HG02759 (cell line): ENCODE results near the gene CDH13.

Source experiments
- ATAC-seq: cut with Tn5 transposase; IDR thresholded peaks from one replicate; pipeline ENCODE4 v1.9.1; 2021; ENCODE audit warnings: mild to moderate bottlenecking, moderate library complexity; ENCODE audit not compliant: unreplicated experiment

CDH13 gene

DNA sequence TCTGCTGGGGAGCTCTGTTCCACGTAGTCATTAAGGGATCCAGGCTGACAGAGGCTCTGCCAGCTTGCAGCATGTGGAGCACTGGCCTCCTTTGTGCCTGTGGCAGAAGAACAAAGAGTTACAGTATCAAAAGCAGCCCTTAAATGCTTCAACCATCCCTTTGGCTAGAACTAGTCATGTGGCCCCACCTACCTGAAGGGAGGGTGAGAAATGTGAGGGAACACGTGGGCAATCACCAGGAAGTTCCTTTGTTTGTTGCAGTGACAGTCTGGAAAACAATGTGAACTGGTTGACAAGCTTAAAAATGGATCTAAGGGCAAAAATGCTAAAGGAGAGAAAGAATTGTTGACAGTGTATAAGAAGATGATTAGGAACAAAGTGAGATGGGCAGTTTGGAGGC is 890.6 kb downstream of the CDH13 start:
- no peak for ATAC-seq

- ATAC-seq, result no peak
Measured at GRCh38 chr16:83520596-83520995, 893.8 kb downstream of the CDH13 start.

DNA sequence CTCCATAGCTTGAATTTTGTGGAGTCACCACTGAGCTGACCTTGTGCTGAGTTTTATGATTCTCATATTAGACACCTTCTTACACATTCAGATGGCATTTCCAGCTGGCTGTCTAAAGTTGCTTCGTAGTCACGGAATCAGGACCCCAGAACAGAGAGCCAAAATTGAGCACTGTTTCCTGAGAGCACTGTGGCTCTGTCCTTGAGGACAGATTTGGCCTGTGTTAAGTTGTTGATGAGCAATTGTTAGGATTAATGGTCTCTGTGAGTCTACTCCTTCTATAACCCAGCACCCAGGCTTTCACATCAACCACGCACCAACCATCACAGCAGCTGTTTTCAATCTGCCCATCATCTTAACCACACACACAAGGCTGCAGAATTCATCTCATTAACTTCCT is 903.5 kb downstream of the CDH13 start:
- ATAC-seq, result no peak

- ATAC-seq, result no peak
Measured at GRCh38 chr16:83532634-83533033, 905.9 kb downstream of the CDH13 start.

GRCh38 chr16:83533193-83533592 is 906.4 kb downstream of the CDH13 start:
- no peak for ATAC-seq

- ATAC-seq, result no peak
Measured at GRCh38 chr16:83538707-83539106, 911.9 kb downstream of the CDH13 start.

GRCh38 chr16:83539736-83540490 is 913.1 kb downstream of the CDH13 start:
- no peak for ATAC-seq

- ATAC-seq, result no peak
Measured at GRCh38 chr16:83541231-83541630, 914.5 kb downstream of the CDH13 start.

DNA sequence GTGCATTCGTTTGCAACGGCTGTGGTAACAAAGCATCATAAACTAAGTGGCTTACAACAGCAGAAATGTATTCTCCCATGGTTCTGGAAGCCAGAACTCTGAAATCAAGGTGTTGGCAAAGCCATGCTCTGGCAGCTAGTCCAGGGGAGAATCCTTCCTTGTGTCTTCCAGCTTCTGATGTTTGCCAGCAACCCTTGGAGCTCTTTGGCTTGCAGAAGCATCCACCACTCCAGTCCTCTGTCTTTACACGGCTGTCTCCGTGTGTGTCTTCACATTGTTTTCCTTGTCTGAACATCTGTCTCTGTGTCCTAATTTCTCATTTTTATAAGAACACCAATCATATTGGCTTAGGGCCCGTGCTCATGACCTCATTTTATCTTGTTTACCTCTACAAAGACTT is 915.7 kb downstream of the CDH13 start:
- no peak for ATAC-seq

DNA sequence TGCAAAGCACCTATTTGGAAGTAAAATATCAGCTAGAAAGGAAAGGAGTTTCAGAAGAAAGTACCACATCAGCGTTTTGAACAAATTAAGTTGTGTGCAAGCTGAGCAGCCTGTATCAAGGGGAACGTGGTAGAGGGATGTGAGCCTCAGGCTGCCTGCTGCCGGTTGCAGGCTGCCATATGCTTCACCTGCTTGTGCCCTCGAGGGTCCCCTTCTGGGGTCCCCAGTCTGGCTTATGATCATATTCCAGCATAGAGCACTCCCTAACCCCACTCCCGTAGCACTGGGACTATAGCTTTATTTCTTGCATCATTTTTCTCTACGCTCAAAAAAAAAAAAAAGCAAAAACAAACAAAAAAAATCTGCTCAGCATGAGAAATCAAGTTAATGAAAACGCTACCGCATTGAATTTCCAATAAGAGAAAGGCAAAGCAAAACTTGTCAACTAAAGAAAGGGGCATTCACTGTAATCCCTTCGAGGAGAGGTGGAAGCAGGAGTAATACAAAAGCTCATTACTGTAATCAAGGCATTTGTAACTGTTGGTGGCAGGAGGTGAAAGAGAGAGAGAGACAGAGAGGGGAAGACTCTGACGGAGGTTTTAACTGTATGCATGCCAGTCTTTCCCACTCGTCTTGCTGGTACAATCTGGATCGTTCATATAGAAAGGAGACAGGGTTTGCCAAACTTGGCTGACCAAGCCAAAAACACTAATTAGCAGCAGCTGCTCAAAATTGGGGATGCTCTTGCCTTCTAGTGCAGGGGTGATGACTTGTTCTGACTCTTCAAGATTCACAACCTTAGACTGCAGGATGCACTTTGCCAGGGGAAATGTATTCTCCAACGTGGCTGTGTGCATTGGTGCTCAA is 922.8 kb downstream of the CDH13 start:
- no peak for ATAC-seq

GRCh38 chr16:83550183-83550569 is 923.4 kb downstream of the CDH13 start:
- no peak for ATAC-seq

- no peak for ATAC-seq
Measured at GRCh38 chr16:83552228-83552627, 925.5 kb downstream of the CDH13 start.

DNA sequence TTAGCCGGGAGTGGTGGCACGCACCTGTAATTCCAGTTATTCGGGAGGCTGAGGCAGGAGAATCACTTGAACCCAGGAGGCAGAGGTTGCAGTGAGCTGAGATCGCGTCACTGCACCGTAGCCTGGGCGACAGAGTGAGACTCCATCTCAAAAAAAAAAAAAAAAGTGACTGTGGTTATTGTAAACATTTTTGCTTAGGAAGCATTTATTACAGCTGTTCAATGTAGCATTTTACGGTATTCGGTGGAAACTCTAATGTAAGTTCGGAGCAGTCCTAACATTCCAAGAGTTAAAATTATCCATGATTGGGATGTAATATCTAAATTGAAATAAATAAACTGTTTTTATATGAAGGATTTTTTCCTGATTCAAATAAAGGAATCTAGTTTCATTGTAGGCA is 926.2 kb downstream of the CDH13 start:
- no peak for ATAC-seq

GRCh38 chr16:83554096-83554495 is 927.3 kb downstream of the CDH13 start:
- ATAC-seq, result no peak

DNA sequence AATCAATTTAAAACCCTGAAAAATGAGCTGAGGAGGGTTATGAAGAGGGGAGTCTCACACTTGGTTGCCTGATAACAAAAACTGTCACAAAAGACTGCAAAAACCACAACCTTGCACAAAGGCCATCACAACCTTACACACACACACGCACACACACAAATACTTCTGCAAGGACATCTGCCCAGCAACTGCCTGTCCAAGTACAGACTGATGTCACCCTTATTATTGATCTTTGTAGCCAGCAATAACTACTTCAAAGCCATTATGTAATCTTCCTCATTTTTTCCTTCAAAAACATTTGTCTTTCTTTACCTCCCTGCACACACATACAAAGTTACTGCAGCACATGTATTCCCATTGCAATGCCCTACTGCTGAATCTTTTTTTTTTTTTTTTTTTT is 927.8 kb downstream of the CDH13 start:
- ATAC-seq, result no peak

DNA sequence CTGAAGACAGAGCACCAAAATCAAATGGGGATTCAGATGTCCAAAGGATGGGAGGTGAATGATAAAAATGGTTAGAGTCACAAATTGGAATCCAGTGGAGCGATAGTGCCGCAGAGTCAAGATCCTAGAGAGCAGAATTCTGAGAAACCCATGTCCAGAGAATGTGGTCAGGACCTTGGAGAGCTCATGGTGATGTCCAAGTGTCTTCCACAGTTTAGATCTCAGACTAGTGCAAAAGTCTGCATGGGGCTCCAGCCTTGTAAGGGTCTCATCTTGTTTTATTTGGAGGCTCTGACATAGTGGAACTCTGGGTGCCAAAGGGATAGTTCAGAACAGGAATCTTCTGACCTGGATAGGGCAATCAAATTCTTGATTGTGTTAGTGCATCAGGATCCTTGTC is 935.1 kb downstream of the CDH13 start:
- ATAC-seq, result no peak

DNA sequence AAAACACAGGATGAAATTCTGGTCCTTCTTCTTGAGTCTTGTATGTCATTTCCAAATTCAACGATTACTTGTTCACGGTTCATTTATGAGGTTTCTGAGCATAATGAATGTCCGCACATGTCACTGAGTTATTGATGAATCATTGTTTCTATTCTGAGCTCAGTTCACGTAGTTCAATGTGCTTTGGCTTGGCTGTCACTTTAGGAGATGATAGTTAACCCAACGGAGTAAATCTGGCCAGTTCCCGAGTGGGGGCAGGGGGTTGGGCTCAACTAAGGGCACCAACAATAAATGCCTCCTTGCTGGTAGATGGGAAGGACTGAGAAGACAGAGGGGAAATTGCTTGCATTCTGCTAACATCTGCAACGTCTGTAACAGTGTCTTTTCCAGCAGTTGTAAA is 941.6 kb downstream of the CDH13 start:
- ATAC-seq, result no peak

DNA sequence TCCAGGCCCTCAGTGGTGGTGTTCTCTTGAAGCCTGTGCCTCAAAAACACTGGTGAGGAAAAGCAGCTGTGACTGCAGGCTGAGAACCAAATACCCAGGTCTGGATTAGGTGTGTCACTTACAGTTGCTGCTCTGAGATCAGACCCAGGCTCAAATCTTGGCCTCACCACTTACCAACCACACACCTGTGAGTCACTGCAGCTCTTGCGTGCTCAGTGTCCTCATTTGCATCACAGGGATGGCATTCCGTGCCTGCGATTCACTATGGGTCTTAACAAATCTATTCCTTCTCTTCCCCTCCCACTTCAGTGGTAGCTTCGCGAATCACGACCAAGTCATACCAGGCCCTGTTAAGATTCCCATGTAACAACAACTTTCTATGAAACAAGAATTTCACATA is 947.6 kb downstream of the CDH13 start:
- ATAC-seq, result no peak

- ATAC-seq, result no peak
Measured at GRCh38 chr16:83577078-83577745, 950.4 kb downstream of the CDH13 start.

DNA sequence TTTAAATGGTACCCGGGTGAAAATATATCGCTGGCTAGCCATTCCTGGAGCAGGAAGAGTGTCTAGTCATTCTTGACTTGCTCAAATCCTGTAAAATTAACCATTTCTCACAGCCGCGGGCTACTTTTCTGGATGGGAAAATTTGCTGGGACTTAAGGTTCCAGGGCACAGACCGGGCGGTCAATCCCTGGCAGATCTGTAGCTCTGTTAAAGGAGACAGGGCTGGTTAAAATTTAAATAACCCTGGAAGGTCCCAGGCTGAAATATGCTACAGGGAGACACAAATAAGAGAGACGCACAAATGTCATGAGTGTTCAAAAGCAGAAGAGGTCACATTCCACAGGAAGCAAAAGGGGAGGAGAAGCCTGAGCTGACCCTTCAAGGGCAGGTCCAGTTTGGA is 951.4 kb downstream of the CDH13 start:
- no peak for ATAC-seq

DNA sequence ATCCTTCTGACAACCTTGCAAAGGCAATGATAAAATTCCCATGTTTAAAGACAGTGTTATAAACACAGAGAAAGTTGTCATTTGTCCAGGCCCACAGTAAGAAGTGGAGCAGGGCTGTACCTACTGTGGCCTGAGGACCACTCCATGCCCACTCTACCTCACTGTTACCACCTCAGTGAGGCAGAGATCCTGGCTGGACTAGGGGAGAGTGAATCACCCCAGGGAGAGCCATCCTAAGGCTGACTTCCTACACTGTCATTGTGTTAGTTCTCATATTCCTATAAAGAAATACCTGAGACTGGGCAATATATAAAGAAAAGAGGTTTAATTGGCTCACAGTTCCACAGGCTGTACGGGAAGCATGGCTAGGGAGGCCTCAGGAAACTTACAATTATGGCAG is 952.3 kb downstream of the CDH13 start:
- no peak for ATAC-seq

- ATAC-seq, result no peak
Measured at GRCh38 chr16:83579436-83579835, 952.7 kb downstream of the CDH13 start.
